ENCODE results near the gene PKD1L1.

Gene PKD1L1

DNA sequence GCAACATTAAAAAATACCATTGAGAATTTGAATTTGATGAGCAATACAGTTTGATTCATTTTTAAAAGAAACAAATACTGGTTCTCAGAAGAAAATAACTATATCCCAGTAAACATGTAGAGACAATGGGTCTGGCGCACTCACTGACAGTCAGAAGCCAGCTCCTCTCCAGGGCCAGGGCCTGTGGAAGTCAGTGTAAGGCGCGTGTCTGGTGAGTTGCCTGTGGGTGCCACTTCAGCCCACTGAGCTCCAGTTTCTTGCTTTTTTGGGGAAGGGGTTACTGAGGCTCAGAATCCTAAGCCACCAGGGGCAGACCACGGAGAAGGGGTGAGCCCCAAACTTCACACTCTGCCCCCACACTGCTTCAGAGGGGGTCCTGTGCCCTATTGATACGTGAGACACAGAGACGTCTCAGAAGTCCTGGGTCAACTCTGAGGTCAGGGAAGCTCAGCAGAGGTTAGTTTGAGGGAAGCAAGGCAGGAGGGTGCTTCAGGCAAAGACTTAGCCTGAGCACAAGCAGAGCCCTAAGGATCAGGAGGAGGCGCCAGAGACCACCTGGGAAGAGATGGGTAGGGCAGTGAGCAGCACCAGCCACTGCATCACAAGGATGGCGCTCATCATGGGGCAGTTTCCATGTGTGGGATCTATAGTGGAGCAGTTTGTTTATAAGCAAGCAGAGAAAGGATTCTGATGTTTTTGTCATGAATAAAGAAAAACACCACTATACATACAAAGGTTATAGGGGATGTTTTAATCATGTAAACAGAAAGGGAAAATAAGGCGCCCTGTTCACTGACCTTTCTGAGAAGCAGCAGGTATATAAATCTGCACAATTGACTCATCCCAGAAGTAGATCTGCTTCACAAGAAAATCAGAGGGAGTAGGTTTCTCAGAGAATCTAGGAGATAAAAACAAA is 95.7 kb downstream of the PKD1L1 start:
- peak; percentile 24 for DNase-seq

DNA sequence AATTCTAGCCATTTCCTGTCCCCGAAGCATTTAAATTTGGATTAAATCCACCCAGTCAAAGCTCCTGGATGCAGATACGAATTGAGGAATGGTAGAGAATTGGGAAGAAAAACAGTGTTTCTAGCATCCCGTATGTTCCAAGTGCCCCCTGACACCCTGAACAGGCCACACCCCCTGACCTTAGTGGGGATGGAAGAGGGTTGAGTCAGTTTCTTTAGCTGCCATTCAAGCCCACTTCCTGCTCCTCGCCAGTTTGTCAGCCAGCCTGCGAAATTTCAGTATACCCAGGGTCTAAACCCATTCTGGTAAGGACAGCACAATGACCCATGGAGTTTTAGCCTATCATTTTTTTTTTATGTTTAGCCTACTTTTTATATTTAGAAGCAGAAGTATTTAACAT is 101.1 kb downstream of the PKD1L1 start:
- DNase-seq, result no peak

DNA sequence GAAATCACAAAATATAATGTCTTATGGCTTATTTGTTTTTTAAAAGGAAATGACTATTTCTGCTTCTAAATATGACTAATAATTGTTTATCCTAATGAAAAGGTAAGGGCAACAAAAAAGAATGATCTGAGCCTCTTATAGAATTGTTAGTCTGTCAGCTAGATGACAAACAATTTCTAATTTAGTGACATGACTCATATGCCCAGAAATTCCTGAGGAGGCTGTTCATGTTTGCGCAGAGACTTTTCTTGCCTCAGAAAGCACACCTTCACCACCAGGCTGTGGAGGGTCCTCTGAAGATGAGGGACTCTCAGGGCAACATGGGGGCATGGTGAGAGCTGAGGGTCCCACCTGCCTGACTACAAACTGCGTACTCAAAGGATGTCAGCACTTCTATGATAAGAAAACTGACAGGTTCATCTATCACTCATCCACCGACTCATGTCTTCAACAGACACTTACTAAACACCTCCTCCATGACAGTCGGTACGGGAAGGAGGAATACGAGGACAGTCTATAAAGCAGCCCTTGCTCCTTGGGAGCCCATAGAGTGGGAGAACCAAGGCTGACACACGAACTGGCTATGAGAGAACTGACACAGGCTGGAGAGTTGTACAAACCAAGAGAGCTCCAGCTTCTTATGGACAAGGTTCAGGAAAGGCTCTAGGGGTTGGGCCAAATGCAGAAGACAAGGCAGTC is 102.0 kb downstream of the PKD1L1 start:
- peak; percentile 57 for DNase-seq

DNA sequence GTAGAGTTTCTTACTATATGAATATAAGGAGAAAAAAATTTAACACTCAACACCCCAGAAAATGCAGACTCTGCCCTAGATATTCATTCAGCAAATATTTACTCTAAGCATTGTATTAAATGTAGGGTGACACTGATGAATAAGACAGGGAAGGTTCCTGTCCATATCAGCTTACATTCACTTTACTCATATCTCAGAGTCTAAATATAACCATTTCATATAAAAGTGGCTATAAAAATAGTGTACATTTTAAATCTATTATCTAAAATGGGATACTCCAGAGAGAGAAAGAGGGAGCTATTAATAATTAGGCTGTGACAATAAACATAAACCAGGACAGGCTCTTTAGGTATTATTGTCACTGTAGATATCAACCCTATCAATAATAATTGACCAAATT is 104.0 kb downstream of the PKD1L1 start:
- no peak for DNase-seq

DNA sequence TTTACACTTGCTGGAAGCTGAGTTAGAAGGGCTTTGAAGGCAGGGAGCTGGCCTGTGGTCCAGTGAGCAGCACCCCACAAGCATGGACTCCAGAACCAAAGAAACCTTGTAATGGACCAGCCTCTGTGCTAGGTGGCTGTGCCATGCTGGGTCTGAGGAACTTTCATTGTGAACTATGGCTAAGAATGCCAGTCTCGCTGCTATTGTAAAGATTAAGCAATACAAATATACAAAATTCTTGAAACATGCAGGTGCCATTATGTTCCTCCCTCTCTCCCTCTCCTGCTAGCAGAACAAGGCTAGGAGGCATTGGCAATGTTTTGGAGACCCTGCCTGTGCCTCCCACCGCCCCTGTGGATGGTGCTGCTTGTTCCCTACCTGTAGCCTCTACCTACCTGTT is 105.0 kb downstream of the PKD1L1 start:
- DNase-seq, result no peak

DNA sequence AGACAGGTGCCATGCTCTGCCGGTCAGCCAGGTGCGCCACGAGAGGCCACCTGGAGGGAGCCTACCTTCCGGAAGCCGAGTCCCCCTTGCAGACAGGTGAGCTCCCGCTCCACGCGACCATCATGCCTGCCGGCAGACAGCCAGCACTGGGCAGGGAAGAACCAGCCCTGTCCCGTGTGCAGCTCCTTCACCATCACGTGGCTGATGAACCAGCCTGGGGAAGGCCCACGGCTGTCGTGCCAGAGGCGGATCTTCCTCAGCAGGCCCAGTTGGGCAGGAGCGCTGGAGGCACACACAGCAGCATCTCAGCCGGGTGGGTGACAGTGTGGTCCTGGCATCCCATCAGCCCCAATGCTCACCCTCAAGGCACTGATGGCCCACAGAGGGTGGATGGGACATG is 108.9 kb downstream of the PKD1L1 start:
- no peak for DNase-seq

DNA sequence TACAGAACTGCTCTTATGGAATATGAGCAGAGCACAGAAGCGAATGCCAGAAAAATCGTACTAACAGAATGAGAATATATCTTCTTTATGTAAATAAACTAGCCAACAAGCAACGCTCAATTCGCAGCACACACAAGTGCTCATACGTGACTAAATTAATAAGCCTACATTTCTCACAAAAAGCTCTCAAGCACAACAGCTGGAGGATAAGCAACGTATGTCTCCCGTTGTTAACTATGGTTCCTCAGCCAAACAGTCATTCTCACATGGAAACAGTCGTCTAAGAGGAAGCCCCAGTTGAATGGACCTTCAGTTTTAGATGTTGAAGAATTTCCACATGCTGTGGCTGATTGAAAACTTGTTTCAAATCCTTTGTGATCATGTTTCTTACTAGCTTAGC is 110.4 kb downstream of the PKD1L1 start:
- no peak for DNase-seq

DNA sequence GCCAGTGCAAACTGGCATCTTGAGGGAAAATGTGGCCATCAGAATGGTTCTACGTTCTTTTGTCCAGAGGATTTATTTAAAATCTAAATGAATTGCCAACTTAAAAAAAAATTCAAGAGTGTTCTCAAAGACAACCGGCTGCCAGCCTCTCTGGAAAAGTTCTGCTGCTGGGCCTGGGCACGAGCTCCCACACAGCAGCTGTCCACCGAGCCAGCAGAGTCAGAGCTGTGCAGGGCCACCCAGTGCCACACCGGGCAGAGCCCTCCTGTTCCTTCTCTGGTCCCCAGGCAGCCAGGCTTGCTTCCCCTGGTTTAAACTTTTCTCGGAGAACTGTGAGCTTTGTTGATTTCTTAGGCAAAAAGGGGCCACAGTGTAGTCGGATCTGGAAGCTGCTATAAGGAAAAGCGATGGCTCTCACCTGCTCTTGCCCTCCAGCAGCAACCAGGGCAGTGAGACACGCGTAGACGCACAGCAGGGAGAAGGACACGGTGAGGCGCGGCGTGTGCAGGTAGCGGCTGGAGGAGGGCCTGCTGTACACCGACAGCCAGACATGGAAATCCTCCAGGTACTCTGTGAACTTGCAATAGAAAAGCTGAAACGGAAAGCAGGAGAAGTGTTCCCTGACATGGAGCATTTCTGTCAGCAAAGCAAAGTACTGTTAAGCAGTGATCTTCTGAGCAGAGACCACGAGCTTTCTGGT is 111.6 kb downstream of the PKD1L1 start:
- DNase-seq, result no peak

DNA sequence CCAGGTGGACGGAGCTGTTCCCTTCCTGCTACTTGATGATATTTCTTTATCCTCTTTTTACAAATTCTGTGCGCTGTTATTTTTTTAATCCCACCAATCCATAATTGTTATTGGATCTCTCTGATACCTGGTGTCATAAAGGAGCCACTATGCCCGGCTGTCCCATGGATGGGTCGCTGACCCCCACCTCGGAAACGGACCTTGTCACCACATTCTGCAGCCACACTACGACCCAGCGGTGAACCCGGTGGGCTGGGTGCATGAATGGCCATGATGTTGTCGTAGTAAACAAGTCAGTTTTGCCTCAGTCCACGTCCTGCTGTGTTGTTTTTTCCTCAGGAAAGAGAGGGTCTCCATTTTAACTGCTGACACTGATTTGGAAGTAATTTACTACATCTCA is 112.2 kb downstream of the PKD1L1 start:
- no peak for DNase-seq

DNA sequence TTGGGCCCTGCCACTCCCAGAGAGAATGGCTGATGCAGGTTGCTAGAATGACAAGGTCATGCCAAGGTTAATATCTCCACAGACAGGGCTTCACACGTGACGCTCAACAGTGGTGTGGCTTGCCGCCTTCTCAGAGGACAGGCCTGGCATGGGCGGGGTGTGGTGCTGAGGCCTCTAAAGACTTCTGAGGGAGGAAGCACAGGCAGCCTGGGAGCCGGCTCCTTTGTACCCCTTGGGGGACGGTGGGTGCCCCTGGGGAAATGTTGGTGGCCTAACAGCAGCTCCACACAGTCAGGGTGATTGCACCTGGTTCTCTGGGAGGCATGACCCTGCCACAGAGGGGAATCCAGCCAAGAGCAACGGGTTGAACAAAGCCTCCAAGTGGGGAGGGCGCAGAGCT is 115.1 kb downstream of the PKD1L1 start:
- DNase-seq, result no peak

DNA sequence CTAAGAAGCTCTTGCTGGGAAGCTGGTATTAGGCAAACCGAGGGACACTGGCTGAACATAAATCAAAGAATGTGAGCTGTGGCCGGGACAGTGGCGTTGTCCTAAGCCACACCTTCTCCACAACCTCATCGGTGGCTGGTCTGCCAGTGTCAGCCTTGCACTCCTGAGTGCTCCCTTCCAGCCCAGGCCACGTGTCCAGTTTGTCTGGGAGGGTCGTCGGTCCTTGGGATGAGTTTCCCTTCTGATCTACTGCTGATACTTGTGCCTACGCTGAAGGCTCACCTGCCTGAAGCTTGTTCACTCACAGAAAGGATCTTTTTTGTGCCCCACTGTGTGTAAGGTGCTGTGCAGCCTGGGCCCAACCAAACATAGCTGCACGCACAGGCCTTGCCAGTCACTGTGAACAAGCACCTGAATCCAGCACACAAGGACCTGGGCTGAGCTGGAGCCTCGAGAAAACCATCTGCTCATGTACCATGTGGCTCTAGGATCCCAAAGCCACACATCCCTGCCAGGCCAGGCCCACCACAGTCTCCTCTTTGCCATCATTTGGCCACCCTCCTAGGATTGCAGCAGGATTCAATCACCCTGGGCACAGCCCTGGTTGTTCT is 116.1 kb downstream of the PKD1L1 start:
- DNase-seq, result no peak

DNA sequence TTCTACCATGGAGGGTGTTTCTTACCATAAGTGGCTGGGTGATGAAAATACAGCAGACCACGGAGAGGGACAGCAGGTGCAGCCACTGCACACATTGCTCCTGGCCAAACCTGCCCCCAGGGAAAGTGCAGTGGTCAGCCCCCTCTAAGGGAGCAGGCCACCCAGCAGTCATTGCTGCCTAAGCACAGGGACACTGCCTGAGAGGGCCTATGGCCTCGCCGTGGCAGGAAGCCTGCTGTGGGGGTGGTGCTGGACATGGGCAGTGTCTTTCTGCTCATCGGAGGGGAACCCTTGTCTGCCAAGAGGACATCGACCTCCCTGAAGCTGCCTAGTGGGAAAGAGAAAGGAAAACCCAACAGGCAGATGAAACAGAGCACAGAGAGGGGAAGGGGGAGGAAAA is 118.3 kb downstream of the PKD1L1 start:
- DNase-seq, result no peak

DNA sequence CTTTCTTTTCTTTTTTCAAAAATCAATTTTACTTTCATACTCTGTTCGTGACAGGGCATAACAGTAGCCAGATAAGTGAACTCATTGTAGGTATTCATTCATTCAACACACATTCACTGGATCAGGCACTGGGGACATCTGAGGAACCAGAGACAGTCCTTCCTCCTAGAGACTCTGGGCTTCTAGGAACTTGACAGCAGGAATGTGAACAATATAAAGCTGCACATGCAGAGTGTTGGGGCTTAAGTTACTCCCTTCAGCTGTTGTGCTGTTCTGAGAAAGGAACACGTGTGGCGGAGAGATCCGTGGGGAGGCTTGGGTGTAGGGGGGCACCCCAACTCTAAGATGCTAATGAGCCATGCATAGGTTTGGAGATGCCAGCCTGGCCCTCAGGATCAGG is 120.4 kb downstream of the PKD1L1 start:
- DNase-seq, result no peak

DNA sequence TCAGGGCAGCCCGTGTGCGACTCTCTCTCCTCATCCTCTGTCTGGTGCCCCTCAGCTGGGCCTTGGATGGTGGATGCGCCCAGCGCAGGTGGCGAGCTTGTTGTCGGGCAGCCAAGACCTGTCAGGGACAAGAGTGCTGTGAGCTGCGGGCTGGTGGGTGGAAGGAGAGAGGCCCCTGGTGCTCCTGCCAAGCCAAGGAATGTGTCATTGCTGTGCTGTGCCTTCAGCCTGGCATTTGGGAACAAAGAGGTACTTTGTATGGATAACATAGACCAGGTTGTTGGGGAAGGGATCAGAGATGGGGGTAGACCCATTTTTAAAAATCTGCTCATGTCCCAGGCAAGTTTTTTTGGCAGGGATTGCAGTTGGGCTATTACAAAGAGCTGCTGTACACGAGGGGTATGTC is 120.9 kb downstream of the PKD1L1 start:
- no peak for DNase-seq

DNA sequence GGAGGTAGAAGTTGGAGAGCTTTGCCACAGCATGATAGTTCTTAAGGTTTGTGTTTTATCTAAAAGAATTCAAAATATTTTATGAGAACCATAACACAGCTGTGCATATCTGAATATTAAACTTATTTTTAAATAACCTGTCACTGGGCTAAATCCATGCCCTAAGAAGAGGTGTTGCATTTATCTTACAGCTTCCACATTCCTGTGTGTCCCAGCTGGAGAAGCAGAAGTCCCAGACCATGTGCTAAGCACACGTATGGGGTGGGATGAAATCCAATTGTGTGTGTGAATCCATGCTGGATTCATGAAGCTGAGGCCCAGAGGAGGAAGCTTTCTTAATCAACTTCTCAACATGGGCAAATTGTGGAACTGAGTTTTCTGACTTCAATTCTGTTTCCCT is 121.5 kb downstream of the PKD1L1 start:
- DNase-seq, result no peak

DNA sequence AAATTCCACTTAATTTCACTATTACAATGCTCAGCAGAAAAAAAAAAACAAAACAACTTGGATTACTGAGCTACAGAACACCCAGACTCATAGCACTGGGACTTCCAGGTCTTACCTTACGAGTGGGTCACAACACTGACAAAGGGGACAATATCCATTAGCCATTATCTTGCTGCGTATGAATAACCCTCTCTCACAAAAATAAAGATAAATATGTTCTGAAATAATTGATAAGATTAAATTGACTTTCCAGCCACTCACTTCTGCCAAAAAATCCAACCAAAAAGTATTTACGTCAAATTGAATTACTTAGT is 128.7 kb downstream of the PKD1L1 start:
- no peak for DNase-seq

DNA sequence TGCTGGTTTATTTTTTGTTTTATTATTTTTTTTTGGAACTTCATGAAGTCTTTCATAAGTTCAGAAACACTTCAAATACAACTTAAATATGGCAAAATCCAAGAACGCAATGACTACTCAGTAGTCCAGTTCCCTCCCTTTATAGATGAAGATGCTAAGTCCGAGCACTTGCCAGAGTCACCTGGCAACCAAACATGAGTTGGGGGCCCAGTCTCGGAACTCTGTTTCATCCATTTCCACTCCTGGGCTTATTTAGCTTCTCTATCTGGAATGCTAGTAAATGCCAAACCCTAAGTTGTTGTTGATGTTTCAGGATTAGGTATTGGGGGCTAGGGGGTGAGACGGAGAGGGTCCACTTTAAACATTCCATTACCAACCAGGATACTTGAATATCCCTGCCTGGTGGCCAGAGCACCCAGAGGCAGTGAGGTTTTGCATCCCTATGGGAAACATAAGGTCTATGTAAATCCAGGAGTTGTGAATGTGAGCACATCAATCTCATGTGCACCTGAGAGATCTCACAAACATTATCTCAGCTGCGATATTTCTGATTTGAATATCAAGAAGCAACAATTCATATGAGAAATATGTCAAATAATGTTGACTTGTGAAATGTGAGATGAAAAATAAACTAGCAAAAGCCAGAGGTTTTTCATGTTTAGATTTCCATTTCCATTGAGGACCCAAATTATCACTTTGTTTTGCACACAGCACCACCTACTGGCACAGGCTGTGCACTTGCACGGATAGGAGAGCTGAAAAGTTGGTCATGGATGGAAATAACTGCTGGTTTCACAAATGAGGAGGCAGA is 129.3 kb downstream of the PKD1L1 start:
- peak; percentile 75 for DNase-seq

DNA sequence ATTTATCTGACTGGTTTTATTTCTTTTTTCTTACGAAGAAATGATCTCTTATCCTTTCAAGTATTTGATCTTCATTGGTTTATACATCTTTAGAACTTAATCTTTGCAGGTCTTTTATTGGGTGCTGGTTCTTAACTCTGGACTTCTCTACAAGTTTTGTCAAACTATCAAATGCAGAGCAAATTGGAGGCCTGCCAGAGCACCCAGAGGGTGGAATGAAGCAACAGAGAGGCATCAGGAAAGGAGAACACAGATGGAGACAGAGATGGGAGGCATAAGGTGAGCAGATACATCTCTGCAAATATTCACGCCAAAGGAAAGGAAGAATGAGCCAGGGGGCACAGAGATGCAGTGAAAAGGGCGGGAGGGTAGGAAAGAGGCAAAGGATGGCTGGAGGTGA is 130.3 kb downstream of the PKD1L1 start:
- peak; percentile 55 for DNase-seq

DNA sequence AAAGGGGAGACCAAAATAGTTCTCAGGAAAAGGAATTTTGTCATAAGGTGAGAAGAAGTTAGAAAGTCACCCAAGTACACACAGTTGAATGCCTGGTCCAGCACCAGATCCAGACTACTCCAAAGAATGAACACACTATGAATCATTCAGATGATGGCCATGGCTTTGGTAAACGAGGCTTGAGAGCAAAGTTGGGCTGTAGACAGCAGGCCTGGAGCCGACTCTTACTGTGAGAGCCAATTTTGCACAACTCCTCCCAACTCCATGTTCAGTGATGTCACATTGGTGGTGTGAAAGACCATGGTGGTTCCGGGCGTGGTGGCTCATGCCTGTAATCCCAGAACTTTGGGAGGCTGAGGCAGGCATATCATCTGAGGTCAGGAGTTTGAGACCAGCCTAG is 131.6 kb downstream of the PKD1L1 start:
- peak; percentile 45 for DNase-seq

DNA sequence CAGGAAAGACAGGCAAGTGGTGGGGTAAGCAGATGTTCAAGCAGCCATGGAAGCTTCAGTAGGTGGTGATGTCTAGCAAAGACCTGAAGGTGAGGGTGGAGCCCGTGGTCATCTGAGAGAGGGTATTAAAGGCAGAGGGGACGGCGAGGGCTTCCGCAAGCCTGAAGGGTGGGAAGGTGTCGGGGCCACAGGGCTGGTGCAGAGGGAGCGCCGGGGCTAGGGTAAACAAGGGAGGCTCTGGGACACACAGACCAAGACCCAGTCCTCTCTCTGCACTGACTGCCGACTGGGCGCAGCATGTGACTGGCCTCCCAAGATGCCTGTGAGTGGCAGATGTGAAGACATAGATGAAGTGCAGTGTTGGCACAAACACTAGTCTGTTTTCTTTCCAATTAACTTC is 132.4 kb downstream of the PKD1L1 start:
- DNase-seq, result no peak

DNA sequence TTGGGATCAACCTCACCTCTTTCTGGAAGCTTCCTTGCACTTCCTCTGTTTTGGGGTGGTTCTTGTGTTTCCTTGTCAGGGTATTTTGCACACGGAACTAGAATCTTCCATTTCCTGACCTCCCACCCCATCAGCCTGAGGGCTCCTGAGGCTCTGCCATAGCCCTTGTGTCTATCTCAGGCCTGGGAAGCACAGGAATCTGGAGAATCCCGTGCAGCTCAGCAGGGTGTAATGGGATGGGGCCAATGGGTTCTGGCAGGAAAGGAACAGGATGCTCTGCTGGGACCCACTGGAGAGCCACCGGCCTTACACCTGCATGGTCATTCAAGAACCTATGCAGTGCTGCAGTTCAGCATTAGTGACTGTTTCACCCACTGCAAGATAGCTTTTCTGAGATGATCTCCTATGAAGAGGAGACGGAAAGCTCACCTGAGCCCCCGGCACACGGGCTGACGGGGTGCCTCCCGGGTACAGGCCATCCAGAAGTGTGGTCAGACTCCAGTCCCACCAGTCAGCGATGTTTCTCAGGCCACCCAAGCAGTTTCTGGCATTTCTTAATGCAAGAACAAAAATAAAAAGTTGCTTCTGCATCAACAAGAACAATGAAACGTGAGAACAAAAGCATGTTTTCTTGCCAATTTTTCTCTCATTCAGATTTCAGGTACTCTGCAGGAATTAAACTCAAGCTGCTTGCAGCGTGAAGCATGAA is 133.2 kb downstream of the PKD1L1 start:
- DNase-seq, result no peak
